GM12892 (cell line): ENCODE measurements around the gene LBX2.

ENCODE experiments used
- POLR2A ChIP-seq: IDR thresholded peaks from 2 replicates; pipeline ENCODE4 v1.6.1; 2011; ENCODE audit warnings: low read depth, low read length, control low read depth
- POLR2AphosphoS5 ChIP-seq: IDR thresholded peaks from 2 replicates; pipeline ENCODE4 v1.6.1; 2011; ENCODE audit warnings: low read depth, low read length, control low read depth

DNA sequence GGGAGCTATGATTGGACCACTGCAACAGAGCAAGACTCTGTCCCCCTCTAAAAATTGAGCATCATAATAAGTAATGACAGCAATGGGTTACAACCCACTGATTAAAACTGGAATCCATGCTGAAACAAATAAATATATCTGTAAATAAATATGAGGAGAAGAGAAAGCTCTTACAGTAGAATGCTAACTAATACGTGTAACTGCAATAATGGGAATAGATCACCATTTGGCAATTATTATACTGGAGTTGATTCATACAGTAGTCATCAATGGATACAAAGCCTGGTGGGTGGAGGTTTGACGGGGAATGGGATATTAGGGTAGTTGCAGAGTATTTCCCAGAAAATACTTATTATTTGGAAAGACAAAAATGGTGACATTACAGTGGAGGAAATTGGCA is 50.6 kb downstream of the LBX2 start:
- TF ChIP-seq POLR2A (no peak), POLR2AphosphoS5 (no peak)
